ENCODE results near the gene SMTNL1. TPM values are rescaled to one million over a fixed set of nuclear protein-coding genes. Genes with fewer than 3 reads are reported as not detected.

SMTNL1 gene
- total RNA-seq, 2 experiments from 2014 or later = not detected

DNA sequence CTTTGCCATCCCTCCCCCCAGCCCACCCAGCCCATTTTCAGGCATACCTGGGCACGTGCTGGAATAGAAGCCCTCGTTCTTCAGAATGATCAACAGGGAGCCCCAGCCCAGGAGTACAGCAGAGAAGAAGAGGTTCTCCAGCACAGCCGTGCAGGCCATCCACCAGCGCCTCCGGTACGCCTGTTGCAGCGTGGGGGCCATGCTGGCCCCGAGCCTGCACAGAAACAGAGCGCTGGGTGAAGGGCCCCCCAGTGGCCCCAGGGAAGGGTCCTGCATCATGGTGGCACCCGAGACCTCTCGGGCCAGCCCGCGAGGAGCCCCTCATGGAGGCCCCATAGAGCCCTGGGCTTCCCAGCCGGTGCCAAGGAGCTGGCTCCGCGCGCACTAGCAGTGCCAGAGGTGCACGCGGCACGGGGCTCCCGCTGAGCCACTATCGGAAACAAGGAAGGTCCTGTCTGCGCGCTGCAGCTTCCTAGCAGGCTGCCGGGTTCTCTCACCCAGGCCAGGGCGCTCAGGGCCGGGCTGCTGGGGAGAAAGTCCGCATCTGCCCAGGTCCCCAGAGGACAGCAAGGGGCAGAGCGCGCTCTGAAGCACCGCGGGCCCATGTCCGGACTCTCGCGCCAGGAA is 23.4 kb upstream of the SMTNL1 start:
- H3K36me3 Mint-ChIP-seq (ENCODE audit: low read depth) = peaks cover 3% of the 10 kb centered on the region
- DNase-seq = peak; percentile 39
- ChIA-PET POLR2A (interaction anchor here (0.9 to 7.3 kb wide), 10 partner anchors 9 to 1592 kb away, joined by 3 to 58 read pairs (median 8); partner anchors contain the start of genes SLC43A3, TIMM10, TNKS1BP1 and UBE2L6), CTCF (interaction anchor here (0.9 to 9.0 kb wide), 11 partner anchors 12 to 179 kb away, joined by 3 to 139 read pairs (median 3); partner anchors contain the start of genes SSRP1 and TIMM10)
- H3K27me3 Mint-ChIP-seq = no peaks in the 10 kb centered on the region
- H3K9me3 Mint-ChIP-seq = no peaks in the 10 kb centered on the region
- H3K27ac Mint-ChIP-seq = peak overlapping the region; percentile 44
- H3K4me3 Mint-ChIP-seq = peak overlapping the region; percentile 98
- H3K4me1 Mint-ChIP-seq = peaks cover 36% of the 10 kb centered on the region

DNA sequence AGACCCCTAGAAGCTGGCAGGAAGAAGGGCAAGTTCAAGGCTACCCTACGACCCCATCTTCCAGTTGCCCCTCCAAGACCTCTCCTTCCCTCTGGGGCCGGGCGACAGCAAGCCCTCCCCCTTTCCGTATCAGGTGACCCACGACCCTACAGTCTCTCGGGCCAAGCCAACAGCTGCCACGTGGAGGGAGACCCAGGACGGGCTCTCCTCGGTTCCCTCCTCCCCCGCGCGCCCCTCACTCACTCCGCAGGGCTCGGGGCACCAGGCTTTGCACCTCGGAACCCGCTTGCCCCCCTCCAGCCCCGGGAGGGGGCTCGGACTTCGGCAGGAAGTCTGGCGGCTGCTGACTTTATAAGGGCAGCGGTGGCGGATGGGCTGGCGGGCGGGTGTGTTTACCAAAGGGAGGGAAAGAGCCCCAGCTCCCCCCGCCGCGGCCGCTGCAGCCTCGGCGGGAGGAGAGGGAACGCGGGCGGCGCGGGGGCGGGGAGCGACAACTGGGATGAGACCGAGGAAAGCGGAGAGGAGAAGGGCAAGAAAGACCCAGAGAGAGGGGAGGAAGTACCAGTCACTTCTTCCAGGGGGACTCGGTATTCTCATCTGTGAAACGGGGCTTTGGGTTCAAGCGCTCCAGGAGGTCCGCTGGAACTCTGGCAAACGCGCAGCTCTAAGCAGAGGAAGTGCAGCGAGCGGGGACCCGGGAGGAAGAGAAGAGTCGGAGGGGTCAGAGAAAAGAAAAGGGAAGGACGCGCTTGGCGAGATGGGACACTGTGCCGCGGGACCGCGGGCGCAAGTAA is 22.7 kb upstream of the SMTNL1 start:
- peak overlapping the region; percentile 98 for H3K4me3 Mint-ChIP-seq
- H3K27me3 Mint-ChIP-seq = no peaks in the 10 kb centered on the region
- H3K9me3 Mint-ChIP-seq = no peaks in the 10 kb centered on the region
- ChIA-PET CTCF (interaction anchor here (0.9 to 9.0 kb wide), 9 partner anchors 13 to 179 kb away, joined by 3 to 139 read pairs (median 5); partner anchors contain the start of genes SSRP1 and TIMM10), POLR2A (interaction anchor here (0.9 to 7.3 kb wide), 14 partner anchors 9 to 1591 kb away, joined by 3 to 58 read pairs (median 4); partner anchors contain the start of genes SLC43A3, TIMM10, TNKS1BP1 and UBE2L6)
- peaks cover 34% of the 10 kb centered on the region for H3K4me1 Mint-ChIP-seq
- H3K36me3 Mint-ChIP-seq (ENCODE audit: low read depth) = peaks cover 3% of the 10 kb centered on the region
- peak; percentile 68 for DNase-seq
- H3K27ac Mint-ChIP-seq = peak overlapping the region; percentile 74

DNA sequence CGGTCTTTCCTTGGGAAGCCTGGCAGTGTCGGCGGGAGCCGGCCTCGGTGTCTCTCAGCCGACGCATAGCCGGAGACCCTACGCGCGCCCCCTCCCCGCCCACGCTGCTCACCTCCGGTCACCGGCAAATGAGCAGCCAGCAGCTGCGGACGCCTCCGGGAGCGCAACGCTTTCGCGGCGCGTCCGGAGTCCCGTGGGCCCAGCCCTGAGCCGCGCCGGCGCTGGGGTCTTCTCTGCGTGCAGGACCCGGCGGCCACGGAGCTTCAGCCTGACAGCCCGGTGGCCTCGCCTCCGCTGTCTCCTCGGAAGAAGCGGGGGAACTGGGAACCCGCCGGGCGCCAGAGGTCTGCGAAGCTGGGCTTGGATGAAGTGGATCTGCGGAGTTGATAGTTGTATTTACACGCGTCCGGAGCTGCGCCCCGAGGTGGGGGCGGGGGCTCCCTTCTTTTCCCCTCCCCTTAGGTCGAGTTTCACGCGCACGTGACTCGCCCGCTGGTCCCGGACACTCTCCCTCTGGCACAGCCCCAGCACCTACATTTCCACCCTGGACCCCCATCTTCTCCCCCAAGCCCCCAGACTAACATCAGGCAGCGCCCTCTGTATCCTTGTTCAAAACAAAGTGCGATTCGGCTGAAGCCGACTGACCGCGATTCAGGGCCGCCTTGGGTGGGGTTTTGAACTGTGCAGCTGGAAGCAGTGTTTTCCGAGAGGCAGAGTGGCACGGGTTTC is 21.9 kb upstream of the SMTNL1 start, which contains the start of gene SLC43A1:
SLC43A1 (minus strand) TSS at position 371 of the 729 bp plus-strand sequence. CDS start 1,591 bp downstream, outside the sequence.
- DNase-seq = peak; percentile 50
- Mint-ChIP-seq H3K9me3 (no peaks in the 10 kb centered on the region), H3K27me3 (no peaks in the 10 kb centered on the region), H3K27ac (peak within 1 kb of the TSS; percentile 74), H3K4me1 (peaks cover 32% of the 10 kb centered on the region), H3K36me3 (ENCODE audit: low read depth) (peaks cover 3% of the 10 kb centered on the region), H3K4me3 (peak within 1 kb of the TSS; percentile 98)
- CTCF ChIA-PET = interaction anchor here (0.7 to 9.0 kb wide), 8 partner anchors 12 to 170 kb away, joined by 3 to 139 read pairs (median 6); partner anchors contain the start of gene TIMM10
- POLR2A ChIA-PET = interaction anchor here (0.9 to 7.3 kb wide), 11 partner anchors 9 to 90 kb away, joined by 3 to 58 read pairs (median 4); partner anchors contain the start of genes SLC43A3, TIMM10 and UBE2L6

- ChIA-PET POLR2A (interaction anchor here (0.7 to 7.3 kb wide), 10 partner anchors 8 to 190 kb away, joined by 3 to 58 read pairs (median 4); partner anchors contain the start of genes SLC43A3, TIMM10 and UBE2L6), CTCF (interaction anchor here (0.7 to 9.0 kb wide), 7 partner anchors 11 to 170 kb away, joined by 3 to 139 read pairs (median 3); partner anchors contain the start of gene TIMM10)
- H3K27me3 Mint-ChIP-seq = no peaks in the 10 kb centered on the region
- peaks cover 3% of the 10 kb centered on the region for H3K36me3 Mint-ChIP-seq (ENCODE audit: low read depth)
- no peaks in the 10 kb centered on the region for H3K9me3 Mint-ChIP-seq
- H3K4me1 Mint-ChIP-seq = peaks cover 32% of the 10 kb centered on the region
- DNase-seq = no peak
- H3K27ac Mint-ChIP-seq = peak overlapping the region; percentile 54
- peak overlapping the region; percentile 98 for H3K4me3 Mint-ChIP-seq
Measured at GRCh38 chr11:57516061-57516443, 21.3 kb upstream of the SMTNL1 start.

DNA sequence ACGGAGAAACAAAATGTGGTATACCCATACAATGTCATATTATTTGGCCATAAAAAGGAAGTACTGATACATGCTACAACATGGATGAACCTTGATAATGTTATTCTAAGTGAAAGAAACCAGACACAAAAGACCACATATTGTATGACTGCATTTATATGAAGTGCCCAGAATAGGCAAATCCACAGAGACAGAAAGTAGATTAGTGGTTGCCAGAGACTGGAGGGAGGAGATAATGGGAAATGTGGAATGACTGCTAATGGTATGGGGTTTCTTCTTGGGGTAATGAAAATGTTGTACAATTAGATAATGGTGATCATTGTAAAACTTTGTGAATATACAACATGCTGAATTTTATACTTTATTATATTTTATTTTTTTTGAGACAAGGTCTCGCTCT is 16.3 kb upstream of the SMTNL1 start:
- H3K27me3 Mint-ChIP-seq = no peaks in the 10 kb centered on the region
- peaks cover 5% of the 10 kb centered on the region for H3K36me3 Mint-ChIP-seq (ENCODE audit: low read depth)
- H3K4me1 Mint-ChIP-seq = peaks cover 8% of the 10 kb centered on the region
- no peak overlapping the region for H3K27ac Mint-ChIP-seq
- ChIA-PET POLR2A (interaction anchor here (1.2 kb wide), 1 partner anchor 30 kb away, joined by 3 read pairs; no protein-coding TSS in a partner anchor), CTCF (interaction anchor here (1.7 to 9.0 kb wide), 2 partner anchors 8 to 28 kb away, joined by 4 to 139 read pairs; no protein-coding TSS in a partner anchor)
- no peaks in the 10 kb centered on the region for H3K9me3 Mint-ChIP-seq
- H3K4me3 Mint-ChIP-seq = no peak overlapping the region
- DNase-seq = no peak

DNA sequence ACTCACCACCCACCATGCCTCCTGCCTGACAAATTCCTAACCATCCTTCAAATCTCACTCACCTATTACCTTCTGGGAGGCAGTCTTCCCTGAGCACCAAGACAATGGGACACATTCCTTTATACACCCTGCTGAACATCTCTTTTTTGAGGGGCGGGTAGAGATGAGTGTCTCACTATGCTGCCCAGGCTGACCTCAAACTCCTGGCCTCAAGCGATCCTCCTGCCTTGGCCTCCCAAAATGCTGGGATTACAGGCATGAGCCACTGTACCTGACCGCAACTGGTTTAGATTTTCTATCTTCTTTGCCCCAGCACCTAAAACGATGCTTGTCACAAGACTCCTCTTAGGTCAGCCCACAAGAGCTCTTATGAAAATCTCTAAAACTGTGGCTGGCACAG is 14.0 kb upstream of the SMTNL1 start:
- POLR2A ChIA-PET = interaction anchor here (1.0 to 2.3 kb wide), 3 partner anchors 8 to 97 kb away, joined by 3 to 12 read pairs (median 3); partner anchors contain the start of gene SLC43A1
- H3K4me3 Mint-ChIP-seq = no peak overlapping the region
- peaks cover 21% of the 10 kb centered on the region for H3K36me3 Mint-ChIP-seq (ENCODE audit: low read depth)
- DNase-seq = no peak
- H3K27ac Mint-ChIP-seq = no peak overlapping the region
- no peaks in the 10 kb centered on the region for H3K27me3 Mint-ChIP-seq
- peaks cover 14% of the 10 kb centered on the region for H3K4me1 Mint-ChIP-seq
- H3K9me3 Mint-ChIP-seq = no peaks in the 10 kb centered on the region
- CTCF ChIA-PET = interaction anchor here (0.7 to 10.9 kb wide), 4 partner anchors 29 to 66 kb away, joined by 3 to 296 read pairs (median 52); partner anchors contain the start of gene RTN4RL2

DNA sequence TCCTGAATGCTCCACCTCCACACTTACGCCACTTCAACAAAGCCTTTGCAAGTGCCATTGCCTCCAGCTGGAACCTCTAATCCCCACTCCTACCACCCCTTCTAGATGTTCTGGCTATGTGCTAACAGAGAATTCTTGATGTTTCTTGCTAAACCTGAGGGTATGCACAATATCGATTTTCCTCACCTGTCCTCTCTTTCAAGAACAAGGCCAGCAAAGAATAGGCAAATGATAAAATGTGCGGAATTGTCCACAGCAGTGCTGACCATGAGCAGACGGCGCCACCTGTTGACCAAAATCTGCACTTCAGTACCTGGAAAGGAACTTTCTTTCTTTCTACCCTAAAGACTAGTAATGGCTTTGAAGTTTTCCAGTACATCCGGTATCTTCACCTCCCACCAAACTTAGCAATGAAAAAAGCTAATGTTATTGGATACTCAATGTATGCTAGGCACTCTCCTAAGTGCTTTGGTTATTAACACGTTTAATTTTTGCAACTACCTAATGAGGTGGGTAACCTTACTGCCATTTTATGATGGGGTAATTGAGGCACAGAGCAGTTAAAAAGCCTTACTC is 10.3 kb upstream of the SMTNL1 start:
- Mint-ChIP-seq H3K27ac (peak overlapping the region; percentile 28), H3K9me3 (no peaks in the 10 kb centered on the region), H3K27me3 (no peaks in the 10 kb centered on the region), H3K36me3 (ENCODE audit: low read depth) (peaks cover 27% of the 10 kb centered on the region), H3K4me1 (peaks cover 43% of the 10 kb centered on the region), H3K4me3 (no peak overlapping the region)
- DNase-seq = peak; percentile 74
- POLR2A ChIA-PET = interaction anchor here (1.1 to 8.1 kb wide), 3 partner anchors 11 to 36 kb away, joined by 3 to 58 read pairs (median 14); partner anchors contain the start of gene SLC43A1
- CTCF ChIA-PET = interaction anchor here (0.7 to 10.9 kb wide), 21 partner anchors 11 to 274 kb away, joined by 3 to 296 read pairs (median 6); partner anchors contain the start of genes RTN4RL2, SLC43A1 and UBE2L6

DNA sequence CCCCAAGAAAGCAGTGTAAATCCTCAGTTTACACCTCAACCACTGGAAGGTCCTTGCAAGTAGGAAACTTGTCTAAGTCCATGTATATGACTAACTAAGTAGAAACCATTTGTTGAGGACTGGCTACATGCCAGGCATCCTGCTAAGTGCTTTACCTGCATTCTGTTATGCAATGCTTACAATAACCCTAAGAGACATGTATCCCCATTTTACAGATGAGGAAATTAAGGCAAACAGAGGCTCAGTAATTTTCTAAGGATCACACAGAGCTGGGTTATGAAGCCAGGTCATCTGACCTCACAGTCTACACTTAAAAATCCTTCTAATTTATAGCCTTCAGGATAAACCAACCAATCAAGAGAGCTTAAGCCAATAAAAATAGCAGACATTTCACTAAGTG is 8.4 kb upstream of the SMTNL1 start:
- Mint-ChIP-seq H3K27ac (peak overlapping the region; percentile 14), H3K4me3 (no peak overlapping the region), H3K4me1 (peaks cover 46% of the 10 kb centered on the region), H3K9me3 (no peaks in the 10 kb centered on the region), H3K36me3 (ENCODE audit: low read depth) (peaks cover 31% of the 10 kb centered on the region), H3K27me3 (no peaks in the 10 kb centered on the region)
- DNase-seq = no peak
- POLR2A ChIA-PET = interaction anchor here (1.6 to 8.1 kb wide), 4 partner anchors 13 to 213 kb away, joined by 5 to 58 read pairs (median 8); partner anchors contain the start of genes SELENOH and SLC43A1
- CTCF ChIA-PET = interaction anchor here (0.8 to 10.9 kb wide), 11 partner anchors 8 to 185 kb away, joined by 3 to 296 read pairs (median 11); partner anchors contain the start of genes RTN4RL2, SLC43A1 and UBE2L6

DNA sequence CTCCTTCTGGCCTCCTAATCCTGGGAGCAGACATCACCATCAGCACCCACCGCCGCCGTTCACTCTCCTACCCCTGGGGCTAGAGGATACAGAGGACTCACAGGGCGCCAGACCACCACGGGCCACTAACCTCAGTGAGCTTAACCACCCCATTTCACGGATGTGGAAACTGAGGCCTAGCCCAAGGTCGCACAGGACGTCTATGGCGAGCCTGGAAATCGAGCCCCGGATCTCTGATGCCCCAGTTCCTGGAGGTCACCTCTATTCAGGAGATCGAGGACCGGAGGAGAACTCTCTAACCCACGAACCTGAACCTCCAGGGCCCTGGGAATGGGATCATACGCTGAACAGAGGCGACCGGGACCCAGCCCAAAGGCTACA is 7.2 kb upstream of the SMTNL1 start:
- Mint-ChIP-seq H3K27ac (peak overlapping the region; percentile 90), H3K4me3 (peak overlapping the region; percentile 84), H3K27me3 (no peaks in the 10 kb centered on the region), H3K9me3 (no peaks in the 10 kb centered on the region), H3K36me3 (ENCODE audit: low read depth) (peaks cover 26% of the 10 kb centered on the region), H3K4me1 (peaks cover 44% of the 10 kb centered on the region)
- no peak for DNase-seq
- ChIA-PET CTCF (interaction anchor here (1.0 to 10.9 kb wide), 12 partner anchors 10 to 271 kb away, joined by 3 to 296 read pairs (median 8); partner anchors contain the start of genes RTN4RL2, SLC43A1 and UBE2L6), POLR2A (interaction anchor here (0.9 to 8.1 kb wide), 7 partner anchors 14 to 211 kb away, joined by 3 to 58 read pairs (median 7); partner anchors contain the start of genes SELENOH, SLC43A1 and UBE2L6)

GRCh38 chr11:57530596-57531507 is 6.5 kb upstream of the SMTNL1 start, which contains the start of gene TIMM10:
TSS of gene TIMM10 (minus strand) at chr11:57530754. CDS start at chr11:57530189, 565 bp downstream.
- Mint-ChIP-seq H3K4me3 (peak within 1 kb of the TSS; percentile 84), H3K9me3 (no peaks in the 10 kb centered on the region), H3K4me1 (peaks cover 44% of the 10 kb centered on the region), H3K27me3 (no peaks in the 10 kb centered on the region), H3K36me3 (ENCODE audit: low read depth) (peaks cover 26% of the 10 kb centered on the region), H3K27ac (peak within 1 kb of the TSS; percentile 90)
- CTCF ChIA-PET = interaction anchor here (1.0 to 10.9 kb wide), 10 partner anchors 15 to 270 kb away, joined by 3 to 296 read pairs (median 8); partner anchors contain the start of genes RTN4RL2 and SLC43A1
- peak; percentile 96 for DNase-seq
- POLR2A ChIA-PET = interaction anchor here (0.7 to 8.1 kb wide), 9 partner anchors 15 to 211 kb away, joined by 3 to 58 read pairs (median 4); partner anchors contain the start of genes MED19, RTN4RL2, SELENOH and SLC43A1
